GM12864 (cell line): ENCODE results near the gene TMCC2.

Experiments used
- DNase-seq: peaks from one replicate; pipeline ENCODE4 v3.0.0-alpha.2; 2011; ENCODE audit warnings: low read depth
- H3K4me3 ChIP-seq: 2 replicates; pipeline ENCODE4 v1.5.1; 2011; ENCODE audit warnings: mild to moderate bottlenecking, low read depth, low read length, control low read depth
- CTCF ChIP-seq: IDR thresholded peaks from 2 replicates; pipeline ENCODE4 v1.5.1; 2011; ENCODE audit warnings: low read depth, mild to moderate bottlenecking, moderate library complexity, low read length, control low read depth, inconsistent platforms; ENCODE audit errors: missing control alignments

TMCC2 gene

GRCh38 chr1:205301842-205302588 is 74.3 kb downstream of the TMCC2 start:
- no peak for DNase-seq
- no peak overlapping the region for H3K4me3 ChIP-seq
- TF ChIP-seq CTCF = no peak

- DNase-seq = no peak
- TF ChIP-seq CTCF = no peak
- H3K4me3 ChIP-seq = no peak overlapping the region
Observed at GRCh38 chr1:205303247-205303888, 75.6 kb downstream of the TMCC2 start.

- H3K4me3 ChIP-seq = no peak overlapping the region
- no peak for TF ChIP-seq CTCF
- no peak for DNase-seq
Observed at GRCh38 chr1:205304046-205304694, 76.4 kb downstream of the TMCC2 start.

GRCh38 chr1:205304695-205305070 is 76.9 kb downstream of the TMCC2 start:
- H3K4me3 ChIP-seq = no peak overlapping the region
- no peak for TF ChIP-seq CTCF
- no peak for DNase-seq

- TF ChIP-seq CTCF = no peak
- DNase-seq = no peak
- no peak overlapping the region for H3K4me3 ChIP-seq
Observed at GRCh38 chr1:205306929-205307566, 79.3 kb downstream of the TMCC2 start.

- TF ChIP-seq CTCF = no peak
- no peak for DNase-seq
- H3K4me3 ChIP-seq = no peak overlapping the region
Observed at GRCh38 chr1:205309741-205310140, 82.0 kb downstream of the TMCC2 start.
